ENCODE data around the gene IST1.
"Not testable (repeated sequence)": the region's sequence is repeated elsewhere in the genome, so short reads cannot be mapped to it uniquely, and the experiment has no call there.

IST1 gene

DNA sequence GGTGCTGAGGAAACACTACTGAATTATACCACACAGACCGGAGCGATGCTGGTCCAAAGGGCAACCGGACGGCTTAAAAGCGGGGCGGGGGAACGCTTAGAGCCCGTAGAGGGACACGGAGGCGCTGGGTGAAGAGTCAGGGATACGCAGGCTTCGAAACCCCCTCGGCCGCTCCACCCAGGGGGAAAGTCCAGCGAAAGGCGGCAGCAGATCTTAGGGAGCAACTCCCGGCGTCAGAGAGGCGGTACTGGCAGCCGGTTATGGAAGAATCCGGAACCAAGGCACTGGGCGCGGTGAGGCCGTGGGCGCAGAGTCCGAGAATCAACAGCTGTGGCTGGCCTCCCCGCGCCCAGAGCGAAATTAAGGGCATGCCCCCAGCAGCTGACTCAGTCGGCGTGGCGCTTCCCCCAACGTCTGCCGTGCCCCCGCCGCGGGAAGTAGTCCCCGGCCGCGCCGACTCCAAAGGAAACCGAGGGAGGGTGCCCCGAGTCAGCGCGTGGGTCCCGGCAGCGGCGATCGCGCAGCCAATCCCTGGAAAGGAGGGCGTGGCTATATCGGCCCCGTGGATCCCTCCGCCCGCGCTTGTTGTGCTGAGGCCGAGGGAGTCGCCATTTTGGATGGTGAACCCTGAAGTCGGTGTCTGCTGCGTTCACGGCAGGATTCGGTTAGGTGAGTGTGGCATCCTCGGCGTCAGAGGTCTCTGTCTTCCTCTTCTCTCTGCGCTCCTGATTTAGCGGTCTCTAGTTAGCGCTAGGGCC is at the start of gene IST1:
Gene IST1 (plus strand): TSS at position 611 of the 758 bp plus-strand sequence. CDS start 20,110 bp downstream, outside the sequence.
- DNase-seq (ENCODE audit: extremely low read depth in 1 of 2, low read depth in 1 of 2), result peak; percentile 95 to 97

DNA sequence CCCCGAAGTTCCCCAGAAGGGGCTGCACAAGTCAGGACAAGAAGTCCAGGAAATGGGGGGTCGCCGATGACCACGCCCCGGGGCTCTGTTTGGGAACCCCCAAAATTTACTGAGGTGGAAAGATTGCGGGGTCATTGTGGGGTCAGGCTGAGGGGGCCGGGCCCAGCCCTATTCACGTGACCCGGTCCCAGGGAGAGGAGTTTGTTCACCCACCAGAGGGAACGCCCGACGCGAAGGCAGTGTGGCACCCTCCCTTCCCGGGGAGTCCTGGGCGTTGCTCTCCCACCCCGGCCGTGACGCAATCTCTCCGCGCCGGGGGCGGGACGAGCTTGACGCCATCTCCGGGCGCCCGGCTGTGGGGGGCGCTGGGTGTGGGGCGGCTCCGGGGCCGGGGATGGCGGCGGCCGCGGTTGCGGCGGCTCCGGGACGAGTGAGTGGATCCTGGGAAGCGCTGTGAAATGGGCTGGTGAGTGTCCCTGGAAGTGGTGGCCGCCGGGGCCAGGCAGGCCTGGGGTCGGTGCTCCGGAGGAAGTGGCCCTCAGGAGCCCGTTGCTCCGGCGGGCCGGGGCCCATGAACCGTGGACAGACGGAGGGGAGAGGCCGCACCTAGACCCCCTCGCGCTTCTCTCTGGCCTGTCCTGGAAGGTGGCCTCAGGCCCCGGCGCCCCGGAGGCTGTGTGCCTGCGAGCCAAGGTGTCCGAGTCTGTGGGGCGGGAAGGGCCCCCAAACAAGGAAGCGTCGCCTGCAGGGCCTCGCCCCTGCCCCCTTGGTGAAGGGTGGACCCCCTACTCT is 49.5 kb upstream of the IST1 start, which contains the start of gene ATXN1L:
Gene ATXN1L (plus strand): TSS at position 338 of the 792 bp plus-strand sequence. CDS start 3,765 bp downstream, outside the sequence.
- peak; percentile 79 to 90 for DNase-seq (ENCODE audit: extremely low read depth in 1 of 2, low read depth in 1 of 2)

DNA sequence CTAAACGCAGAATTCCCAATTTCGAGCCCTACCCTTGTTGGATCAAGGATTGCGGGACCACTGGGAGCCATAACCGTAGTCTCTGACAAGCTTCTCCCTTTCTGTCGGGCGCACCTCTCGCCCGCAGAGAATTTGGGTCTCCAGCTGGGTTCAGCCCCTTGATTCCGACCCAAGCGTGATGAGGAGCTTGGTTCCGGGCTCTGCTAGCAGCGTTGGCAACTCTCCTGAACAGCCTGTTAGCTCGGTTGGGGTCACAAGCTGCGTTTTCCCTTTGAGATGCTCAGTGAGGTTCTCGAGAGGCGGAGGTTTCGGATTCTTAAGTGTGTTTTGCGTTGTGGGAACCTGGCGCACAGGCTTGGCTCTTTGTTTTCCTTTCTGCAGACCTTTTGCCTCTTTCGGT is 48.9 kb upstream of the IST1 start:
- DNase-seq (ENCODE audit: extremely low read depth in 1 of 2, low read depth in 1 of 2), result no peak

DNA sequence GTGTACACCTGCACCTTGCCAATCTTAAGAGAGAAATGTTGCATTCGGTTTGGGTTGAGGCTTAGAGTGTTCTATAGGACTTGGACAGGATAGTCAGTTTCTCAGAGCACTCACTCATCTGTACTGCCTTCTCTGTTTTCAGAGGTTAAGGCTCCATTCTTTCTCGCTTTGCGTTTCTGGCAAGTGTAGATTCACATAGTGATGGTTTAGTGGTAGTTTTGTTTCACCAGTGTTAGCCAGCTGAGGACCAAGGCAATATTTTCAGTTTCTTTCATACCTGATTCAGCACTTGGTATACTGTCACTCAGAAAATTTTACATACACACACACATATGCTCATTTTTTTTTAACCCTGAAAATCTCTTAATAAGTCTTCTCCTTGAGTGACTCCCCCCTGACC is 48.2 kb upstream of the IST1 start:
- no peak for DNase-seq (ENCODE audit: extremely low read depth in 1 of 2, low read depth in 1 of 2)

DNA sequence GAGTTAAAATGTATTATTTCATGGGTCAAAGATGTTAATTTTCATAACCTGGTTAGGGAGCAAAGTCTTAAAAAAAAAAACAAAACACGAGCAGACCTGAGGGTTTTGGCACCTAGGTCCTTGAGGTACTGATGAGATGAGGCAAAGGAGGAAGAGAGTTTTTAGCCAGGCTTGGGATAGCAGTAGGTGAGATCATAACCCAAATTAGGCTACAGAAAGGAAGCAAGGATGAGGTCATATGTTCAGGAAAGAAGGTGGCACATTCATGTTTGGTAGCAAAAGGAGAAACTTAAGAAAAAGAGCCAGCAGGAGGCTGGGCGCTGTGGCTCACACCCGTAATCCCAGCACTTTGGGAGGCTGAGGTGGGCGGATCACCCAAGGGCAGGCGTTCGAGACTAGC is 46.7 kb upstream of the IST1 start:
- no peak for DNase-seq (ENCODE audit: extremely low read depth in 1 of 2, low read depth in 1 of 2)

DNA sequence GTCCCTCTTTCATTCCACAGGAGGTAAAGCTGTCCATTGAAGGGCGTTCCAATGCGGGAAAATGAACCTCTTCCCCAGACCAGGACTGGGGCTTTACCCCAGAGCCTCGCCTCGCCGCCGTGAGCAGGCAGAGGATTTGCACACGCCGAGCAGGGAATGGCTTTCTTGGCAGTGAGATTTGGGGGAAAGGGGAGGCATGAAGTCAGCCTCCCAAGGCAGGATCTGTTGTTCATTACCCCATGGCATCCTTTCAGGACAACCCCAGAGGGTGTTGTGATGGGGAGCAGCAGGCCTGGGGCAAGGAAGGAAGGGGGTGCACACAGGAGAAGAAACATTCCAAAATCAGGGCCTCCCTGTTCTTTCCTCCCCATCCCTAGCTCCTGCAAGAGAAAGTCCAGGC is 43.6 kb upstream of the IST1 start:
- no peak for DNase-seq (ENCODE audit: extremely low read depth in 1 of 2, low read depth in 1 of 2)

DNA sequence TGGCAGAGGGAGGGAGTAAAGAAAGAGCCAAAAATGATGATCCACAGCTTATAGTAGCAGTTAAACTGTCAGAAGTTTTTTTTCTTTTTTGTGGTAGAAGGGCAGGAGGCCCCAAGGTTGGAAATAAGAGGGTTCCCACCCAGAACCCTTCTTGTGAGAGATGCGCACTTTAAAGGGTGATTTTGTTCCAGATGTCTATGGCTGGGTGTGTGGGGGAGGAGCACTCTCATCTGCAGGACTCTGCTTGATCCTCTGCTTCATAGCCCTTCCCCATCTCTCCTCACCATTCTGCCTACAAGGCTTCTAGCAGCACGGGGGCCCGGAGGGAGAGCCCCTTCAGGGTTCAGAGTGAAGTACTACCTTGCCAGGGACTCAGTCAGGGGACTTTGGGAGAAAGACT is 43.2 kb upstream of the IST1 start:
- no peak for DNase-seq (ENCODE audit: extremely low read depth in 1 of 2, low read depth in 1 of 2)

DNA sequence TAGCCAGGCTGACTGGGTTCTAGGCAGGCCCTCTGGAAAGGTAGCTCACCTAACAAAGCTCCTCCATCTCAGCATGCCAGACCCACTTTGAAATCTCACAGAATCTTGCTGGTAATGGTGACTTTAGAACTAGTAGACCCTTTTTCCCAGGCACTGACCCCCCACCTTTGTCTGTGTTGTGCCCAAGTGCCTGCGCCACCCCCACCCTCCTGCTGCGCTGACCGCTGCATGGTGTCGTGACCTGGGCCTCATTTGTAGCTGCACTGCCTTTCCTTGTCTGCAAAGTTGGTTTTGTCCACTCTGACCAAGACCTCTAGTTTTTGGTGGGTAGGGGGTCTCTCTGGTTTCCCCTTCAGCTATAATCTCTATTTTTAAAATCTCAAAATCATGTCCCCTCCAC is 42.8 kb upstream of the IST1 start:
- no peak for DNase-seq (ENCODE audit: extremely low read depth in 1 of 2, low read depth in 1 of 2)

DNA sequence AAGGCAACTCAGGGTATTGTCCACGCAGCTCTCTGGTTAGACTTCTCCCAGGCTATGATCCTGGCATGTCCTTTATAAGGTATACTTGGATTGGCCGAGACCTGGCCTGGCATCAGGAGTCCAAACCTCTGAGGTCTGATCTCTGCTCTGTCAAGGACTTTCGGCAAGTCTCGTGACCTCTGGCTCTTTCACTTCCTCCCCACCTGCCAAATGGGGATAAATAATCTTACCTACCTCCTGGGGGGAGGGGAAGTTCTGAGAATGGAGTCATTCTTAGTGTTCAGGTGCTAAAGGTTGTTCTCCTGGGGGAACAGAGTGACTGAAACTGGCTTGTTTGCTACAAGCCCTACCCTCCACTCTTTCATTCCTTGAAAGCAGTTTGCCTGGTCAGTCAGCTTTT is 41.9 kb upstream of the IST1 start:
- no peak for DNase-seq (ENCODE audit: extremely low read depth in 1 of 2, low read depth in 1 of 2)

DNA sequence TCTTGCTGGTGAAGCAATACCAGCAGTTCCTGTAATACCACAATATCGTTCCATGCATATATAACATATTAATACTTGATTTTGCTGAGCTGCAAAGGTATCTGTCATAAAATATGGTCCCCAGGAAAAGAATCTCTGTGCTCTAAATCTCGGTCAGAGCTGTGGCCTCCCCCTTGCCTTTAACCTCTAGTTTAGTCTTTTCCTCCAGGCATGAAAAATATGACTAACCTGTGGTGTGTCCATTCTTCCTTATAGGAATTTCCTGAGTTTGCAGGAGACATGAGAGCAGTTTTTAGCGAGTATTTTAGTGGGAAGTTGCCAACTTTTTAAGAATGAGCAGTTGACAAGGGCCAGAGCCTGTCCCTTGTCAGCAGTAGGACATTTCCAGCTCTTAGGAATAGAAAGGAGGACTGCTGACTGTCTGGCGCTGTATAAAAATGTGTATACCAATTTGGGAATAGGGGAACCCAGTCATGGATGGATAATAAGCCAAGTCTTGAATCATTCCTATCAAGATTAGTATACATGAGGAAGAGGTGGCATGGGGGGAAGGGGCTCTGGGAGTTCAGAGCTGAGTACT is 40.9 kb upstream of the IST1 start:
- no peak for DNase-seq (ENCODE audit: extremely low read depth in 1 of 2, low read depth in 1 of 2)

DNA sequence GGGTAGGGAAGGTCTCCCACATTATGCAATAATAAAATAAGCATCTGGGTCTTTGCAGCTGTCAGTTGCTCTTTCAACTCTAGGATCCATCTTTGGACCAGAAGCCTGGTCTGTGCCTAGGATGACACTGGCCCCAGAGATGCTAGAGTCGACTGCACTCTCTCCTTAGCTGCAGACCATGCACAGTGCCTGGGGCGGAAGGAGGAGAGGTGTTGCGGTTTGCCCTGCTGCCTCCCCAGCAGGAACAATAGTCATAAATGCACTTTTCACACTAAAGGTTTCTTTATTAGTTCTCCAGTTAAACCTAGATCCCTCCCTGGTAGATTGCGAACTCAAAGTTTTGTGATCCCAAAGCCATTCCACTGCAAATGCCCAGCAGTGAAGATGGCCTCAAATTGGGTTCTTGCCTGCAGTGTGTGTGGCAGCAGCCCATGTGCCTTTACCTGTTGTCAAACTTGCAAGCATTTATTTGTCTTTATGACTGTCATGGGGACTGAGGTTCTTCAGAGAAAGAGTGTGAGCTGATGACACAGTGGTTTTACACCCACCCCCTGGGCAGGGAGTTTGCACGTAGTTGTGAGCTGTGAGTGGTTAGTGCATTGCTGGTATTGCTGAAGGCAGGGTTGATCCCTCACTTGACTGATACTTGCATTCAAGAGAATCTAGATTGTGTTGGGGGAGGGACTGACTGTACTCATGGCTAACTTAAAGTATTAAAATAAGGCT is 39.2 kb upstream of the IST1 start:
- DNase-seq (ENCODE audit: extremely low read depth in 1 of 2, low read depth in 1 of 2), result no peak

DNA sequence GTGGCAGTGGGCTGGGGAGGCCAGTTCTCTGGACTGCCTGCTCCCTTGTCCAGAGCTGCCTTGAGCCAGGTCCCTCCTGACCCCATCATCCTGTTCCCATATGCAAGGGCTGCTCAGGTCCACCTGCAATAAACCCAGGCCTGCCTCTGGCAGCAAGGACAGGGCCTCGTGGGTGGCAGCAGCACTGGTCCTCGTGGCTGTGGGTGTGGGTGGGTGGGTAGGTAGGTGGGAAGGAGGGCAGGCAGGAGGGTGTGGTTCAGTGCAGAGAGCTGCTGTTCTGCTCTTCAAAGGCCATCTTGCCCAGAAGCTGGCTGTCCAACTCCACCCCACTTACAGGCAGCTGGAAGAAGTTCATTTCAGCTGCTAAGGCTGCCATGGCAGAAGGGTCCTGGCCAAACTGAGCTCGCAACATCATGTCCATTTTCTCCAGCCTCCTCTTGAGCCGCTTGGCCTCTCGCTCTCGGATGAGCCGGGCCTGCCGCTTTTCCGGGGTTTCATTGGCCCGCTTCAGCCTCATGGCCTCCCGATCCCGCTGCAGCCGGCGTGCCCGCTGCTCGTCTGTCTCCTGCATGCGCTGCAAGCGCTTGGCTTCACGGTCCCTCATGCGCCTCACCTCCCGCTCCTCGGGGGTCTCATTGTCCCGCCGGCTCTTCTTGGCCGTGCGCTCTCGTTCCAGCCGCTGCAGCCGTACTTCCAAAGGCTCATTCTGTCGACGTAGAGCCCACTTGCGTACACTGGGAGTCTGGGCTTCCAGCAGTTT is 35.4 kb upstream of the IST1 start:
- DNase-seq (ENCODE audit: extremely low read depth in 1 of 2, low read depth in 1 of 2), result no peak

DNA sequence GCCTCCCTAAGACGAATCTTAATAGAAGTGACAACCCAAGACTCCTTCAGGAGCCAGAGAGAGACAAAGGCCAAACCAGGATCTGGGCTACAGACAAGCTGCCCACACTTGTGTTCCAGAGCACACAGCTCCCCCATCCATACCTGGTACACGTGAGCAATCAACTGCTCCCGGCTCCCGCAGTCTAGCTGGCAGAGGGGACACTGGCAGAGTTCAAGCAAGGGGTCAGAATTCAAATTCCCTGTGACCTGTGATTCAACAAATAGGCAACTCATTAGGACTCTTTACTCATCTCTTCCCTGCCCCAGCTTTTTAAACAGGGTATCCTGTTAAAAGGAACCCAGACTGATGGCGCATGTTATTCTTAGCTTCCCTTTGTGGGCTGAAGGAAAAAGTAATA is 31.3 kb upstream of the IST1 start:
- no peak for DNase-seq (ENCODE audit: extremely low read depth in 1 of 2, low read depth in 1 of 2)

DNA sequence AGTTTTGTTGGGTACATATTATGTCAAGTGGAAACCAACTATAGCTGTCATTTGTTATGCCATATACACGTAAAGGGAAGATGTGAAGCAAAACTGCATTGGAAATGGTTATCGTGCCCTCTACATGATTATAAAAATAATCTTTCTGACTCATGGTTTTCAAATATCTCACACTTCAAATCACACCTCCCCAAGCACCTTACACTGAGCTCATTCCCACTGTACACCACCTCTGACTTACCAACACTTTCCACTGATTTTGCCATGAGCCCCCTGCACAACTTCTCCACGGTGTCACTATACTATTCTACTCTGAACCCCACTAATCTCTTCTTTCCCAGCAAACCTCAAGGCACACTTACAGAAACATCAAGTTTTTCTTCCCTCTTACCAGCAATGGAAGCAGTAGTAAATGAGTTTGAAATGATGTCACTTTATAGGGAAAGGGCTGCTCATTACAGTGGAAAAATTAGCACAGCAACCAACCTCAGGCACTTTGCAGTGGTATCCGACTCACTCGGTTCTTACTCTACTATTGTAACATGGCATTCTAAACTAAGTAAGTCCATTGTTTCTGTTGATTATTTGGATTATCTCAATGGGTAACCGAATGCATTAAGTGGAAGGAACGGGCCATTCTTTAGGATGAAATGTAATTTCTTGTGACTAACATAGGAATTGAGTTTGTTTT is 30.0 kb upstream of the IST1 start:
- DNase-seq (ENCODE audit: extremely low read depth in 1 of 2, low read depth in 1 of 2), result no peak

DNA sequence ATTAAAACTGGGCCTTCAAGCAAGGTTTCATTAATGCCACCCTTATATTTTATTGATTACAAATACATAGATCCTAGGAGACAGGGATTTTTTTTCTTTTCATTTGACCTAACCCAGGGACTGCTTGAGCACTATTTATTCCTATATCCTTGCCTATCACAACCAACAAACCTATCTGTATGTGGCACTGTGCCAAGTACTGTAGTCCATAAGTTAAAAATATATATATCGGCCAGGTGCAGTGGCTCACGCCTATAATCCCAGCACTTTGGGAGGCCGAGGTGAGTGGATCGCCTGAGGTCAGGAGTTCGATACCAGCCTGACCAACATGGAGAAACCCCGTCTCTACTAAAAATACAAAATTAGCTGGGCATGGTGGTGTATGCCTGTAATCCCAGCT is 28.2 kb upstream of the IST1 start:
- DNase-seq (ENCODE audit: extremely low read depth in 1 of 2, low read depth in 1 of 2), result not testable (repeated sequence)

DNA sequence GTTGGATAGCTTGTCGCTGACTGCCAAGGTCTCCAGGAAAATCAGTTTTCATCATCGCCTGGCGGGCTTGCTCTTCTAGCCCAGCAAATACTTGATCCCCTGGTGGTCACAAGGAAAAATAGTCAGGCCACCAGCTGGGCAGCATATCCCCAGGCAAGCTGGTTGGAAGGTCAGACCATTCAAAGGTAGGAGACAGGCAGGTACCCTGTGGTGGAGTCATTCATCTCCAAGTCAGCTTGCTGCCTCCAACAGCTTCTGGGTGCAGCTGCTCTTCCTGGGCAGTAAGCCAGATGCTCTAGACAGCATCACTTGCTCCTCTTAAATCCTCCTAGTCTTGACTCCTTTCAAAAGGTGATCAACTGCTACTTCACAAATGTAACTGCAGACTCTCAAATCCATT is 27.4 kb upstream of the IST1 start:
- DNase-seq (ENCODE audit: extremely low read depth in 1 of 2, low read depth in 1 of 2), result no peak

DNA sequence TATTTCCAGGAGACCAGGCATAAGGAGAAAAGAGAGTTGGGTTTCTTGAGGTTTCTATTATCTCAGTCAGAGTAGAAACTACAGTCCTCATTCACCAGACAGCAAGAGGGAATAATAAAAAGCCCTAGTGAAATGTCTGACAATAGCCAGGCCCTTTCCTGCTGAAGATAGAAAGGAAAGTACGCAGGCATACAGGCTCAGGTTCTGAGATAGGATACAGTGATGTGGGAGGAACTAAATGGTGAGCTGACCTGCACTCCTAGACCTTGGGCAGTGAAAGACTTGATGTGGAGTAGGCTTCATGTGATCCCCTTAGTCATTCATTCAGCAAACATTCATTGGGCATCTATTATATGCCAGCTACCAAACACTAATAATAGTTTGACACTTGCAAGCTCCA is 26.2 kb upstream of the IST1 start:
- DNase-seq (ENCODE audit: extremely low read depth in 1 of 2, low read depth in 1 of 2), result no peak

DNA sequence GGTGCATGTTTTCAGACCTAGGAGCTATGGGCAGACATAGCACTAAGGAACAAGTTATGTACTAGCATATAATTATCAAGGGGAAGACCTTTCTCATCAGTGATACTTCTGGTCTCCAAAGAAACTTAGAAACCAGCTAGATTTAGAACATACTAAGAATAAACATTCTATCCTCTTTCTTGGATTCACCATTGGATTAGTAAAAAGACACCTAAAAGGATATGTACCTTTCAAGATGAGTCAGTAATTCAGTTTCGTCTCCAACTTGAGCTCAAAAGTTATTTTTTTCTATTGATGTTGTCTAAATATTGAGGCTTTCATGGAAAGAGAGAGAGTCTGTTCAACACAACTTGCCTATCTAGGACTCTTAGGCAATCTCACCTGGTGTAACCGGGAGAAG is 24.5 kb upstream of the IST1 start:
- DNase-seq (ENCODE audit: extremely low read depth in 1 of 2, low read depth in 1 of 2), result no peak

DNA sequence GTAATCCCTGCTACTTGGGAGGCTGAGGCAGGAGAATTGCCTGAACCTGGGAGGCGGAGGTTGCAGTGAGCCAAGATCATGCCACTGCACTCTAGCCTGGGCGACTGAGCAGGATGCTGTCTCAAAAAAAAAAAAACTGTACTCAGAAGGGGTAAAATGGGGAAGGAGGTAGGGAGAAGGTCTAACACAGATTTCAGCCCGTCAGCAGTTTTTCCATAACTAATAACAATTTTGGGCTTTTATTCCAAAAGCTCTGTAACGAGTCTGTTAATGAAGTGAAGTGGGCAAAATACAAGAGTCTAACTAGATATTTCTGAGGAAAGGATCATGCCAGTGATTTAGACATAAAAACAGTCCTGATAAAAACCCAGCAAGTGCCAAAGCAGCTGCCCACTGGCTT is 22.1 kb upstream of the IST1 start:
- no peak for DNase-seq (ENCODE audit: extremely low read depth in 1 of 2, low read depth in 1 of 2)

DNA sequence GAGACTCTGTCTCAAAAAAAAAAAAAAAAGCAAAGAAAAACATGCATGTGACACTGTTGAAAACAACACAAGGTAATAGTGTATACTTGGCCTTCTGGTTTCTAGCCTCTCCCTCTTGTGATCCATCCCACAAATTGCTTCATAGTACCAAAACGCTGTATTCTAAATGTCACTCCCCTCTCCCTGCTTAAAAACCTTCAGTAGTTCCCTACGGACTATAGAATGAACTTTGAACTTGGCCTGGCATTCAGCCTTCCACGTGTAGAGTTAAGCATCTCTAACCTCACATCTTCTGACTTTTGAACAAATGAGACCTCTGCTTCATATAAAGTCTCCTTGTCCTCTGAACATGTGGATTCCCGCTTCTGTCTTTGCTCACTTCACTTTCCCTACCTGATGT is 16.4 kb upstream of the IST1 start:
- DNase-seq (ENCODE audit: extremely low read depth in 1 of 2, low read depth in 1 of 2), result no peak
